HCT116 (cell line): ENCODE results near the gene KPNB1. TPM values are rescaled to one million over a fixed set of nuclear protein-coding genes. Genes with fewer than 3 reads are reported as not detected.

ENCODE experiments used
- ATAC-seq: fragments of 200-7000 bp; cut with Tn5 transposase; 2 replicates; pipeline ENCODE4 v1.9.1; 2020; ENCODE audit warnings: mild to moderate bottlenecking, moderate library complexity
- BruUV-seq: library from RNA; stranded (reverse); fragments of 400-500 nt; replicated peaks from 2 replicates; lab custom pipeline; 2021; lab: Mats Ljungman, UMichigan
- CTCF ChIA-PET: fragments of 300-600 bp; sonication (Branson Sonifier 250); formaldehyde crosslinking; loops from one replicate; lab custom pipeline; 2021; ENCODE audit warnings: antibody characterized with exemption; lab: Charles Lee
- POLR2A ChIA-PET: fragments of 300-600, 350-600 bp; sonication (Branson Sonifier 250); formaldehyde crosslinking; loops from one replicate; lab custom pipeline; 2021; ENCODE audit warnings: antibody characterized with exemption; lab: Charles Lee
- RAD21 ChIA-PET, 2 experiments: fragments of 300-600 bp; sonication (Branson Sonifier 250); formaldehyde crosslinking; loops; one replicate each; lab custom pipeline; 2023; ENCODE audit warnings: low total read pairs in 2 of 2; ENCODE audit not compliant: uncharacterized antibody in 2 of 2, unreplicated experiment in 2 of 2, low non-redundant PET in 1 of 2; lab: Charles Lee
- DNase-seq: peaks from one replicate; pipeline ENCODE4 v3.0.0-alpha.2; 2010; ENCODE audit warnings: low read depth, low spot score
- H2AFZ ChIP-seq: fragments of 200-600 bp; shearing (Covaris generic), sonication (generic); 2 replicates; pipeline ENCODE4 v1.6.1; 2017; ENCODE audit warnings: low read depth, mixed run types, mixed read lengths, antibody characterized with exemption, low read length; ENCODE audit not compliant: poor library complexity, severe bottlenecking
- H3K27ac ChIP-seq: 2 replicates; pipeline ENCODE4 v1.5.1; 2012; ENCODE audit warnings: low read depth, low read length
- H3K27me3 ChIP-seq: fragments of 200-600 bp; sonication (generic); 2 replicates; pipeline ENCODE4 v1.6.1; 2016; ENCODE audit warnings: mixed run types, low read length, mixed read lengths; ENCODE audit not compliant: insufficient read depth
- H3K36me3 ChIP-seq, 2 experiments: fragments of 200-500 bp in 1 of 2; fragments of 200-600 bp in 1 of 2; sonication (Bioruptor generic) in 1 of 2; sonication (generic) in 1 of 2; 2 replicates each; pipeline versions ENCODE4 v1.5.1 to v1.6.1; 2014 to 2016; ENCODE audit warnings: low read length in 2 of 2, inconsistent platforms in 1 of 2, mixed read lengths in 1 of 2, mixed run types in 1 of 2; ENCODE audit not compliant: insufficient read depth in 2 of 2, control insufficient read depth in 1 of 2
- H3K4me1 ChIP-seq, 2 experiments: fragments of 200-600 bp in 1 of 2; sonication (generic) in 1 of 2; 2 replicates each; pipeline versions ENCODE4 v1.5.1 to v1.6.1; 2012 to 2017; ENCODE audit warnings: low read length in 2 of 2, inconsistent platforms in 1 of 2, mild to moderate bottlenecking in 1 of 2, mixed read lengths in 1 of 2, mixed run types in 1 of 2, moderate library complexity in 1 of 2; ENCODE audit not compliant: insufficient read depth in 2 of 2, control insufficient read depth in 1 of 2
- H3K4me2 ChIP-seq: fragments of 200-600 bp; sonication (generic); 2 replicates; pipeline ENCODE4 v1.6.1; 2017; ENCODE audit warnings: mixed run types, low read length, mixed read lengths
- H3K4me3 ChIP-seq, 2 experiments: fragments of 200-600 bp in 1 of 2; sonication (generic) in 1 of 2; replicated peaks in 1 of 2; 2 replicates each; pipeline ENCODE4 v1.5.1; 2011 to 2016; ENCODE audit warnings: low read length in 2 of 2, control low read depth in 1 of 2, low read depth in 1 of 2, mild to moderate bottlenecking in 1 of 2, mixed read lengths in 1 of 2, mixed run types in 1 of 2
- H3K79me2 ChIP-seq: fragments of 200-600 bp; sonication (generic); 2 replicates; pipeline ENCODE4 v1.6.1; 2017; ENCODE audit warnings: mild to moderate bottlenecking, mixed run types, low read length, moderate library complexity, mixed read lengths; ENCODE audit not compliant: insufficient read depth
- H3K9ac ChIP-seq: fragments of 200-600 bp; sonication (generic); 2 replicates; pipeline ENCODE4 v1.6.1; 2016; ENCODE audit warnings: low read length, mixed read lengths
- H3K9me2 ChIP-seq: fragments of 200-600 bp; sonication (generic), shearing (Covaris generic); 2 replicates; pipeline ENCODE4 v1.6.1; 2017; ENCODE audit warnings: mixed run types, mild to moderate bottlenecking, moderate library complexity; ENCODE audit not compliant: insufficient read depth
- H3K9me3 ChIP-seq, 2 experiments: fragments of 200-500 bp in 1 of 2; fragments of 200-600 bp in 1 of 2; sonication (Bioruptor generic) in 1 of 2; sonication (generic) in 1 of 2; 2 replicates each; pipeline ENCODE4 v1.6.1; 2014 to 2017; ENCODE audit warnings: low read length in 2 of 2, mixed read lengths in 2 of 2, inconsistent platforms in 1 of 2, low read depth in 1 of 2, mild to moderate bottlenecking in 1 of 2, mixed run types in 1 of 2, moderate library complexity in 1 of 2; ENCODE audit not compliant: control insufficient read depth in 1 of 2, insufficient read depth in 1 of 2
- H4K20me1 ChIP-seq: fragments of 200-600 bp; sonication (generic), shearing (Covaris generic); 2 replicates; pipeline ENCODE4 v1.6.1; 2017; ENCODE audit warnings: mixed run types, mild to moderate bottlenecking, moderate library complexity; ENCODE audit not compliant: insufficient read depth
- CEBPB ChIP-seq: IDR thresholded peaks from 2 replicates; pipeline ENCODE4 v1.6.1; 2012; ENCODE audit warnings: low read depth
- EGR1 ChIP-seq: IDR thresholded peaks from 2 replicates; pipeline ENCODE4 v1.6.1; 2012; ENCODE audit warnings: low read depth
- EZH2 ChIP-seq: fragments of 200-600 bp; sonication (generic); IDR thresholded peaks from 2 replicates; pipeline ENCODE4 v1.6.1; 2017; ENCODE audit warnings: antibody characterized with exemption, mixed run types
- EZH2phosphoT487 ChIP-seq: fragments of 200-600 bp; IDR thresholded peaks from 2 replicates; pipeline ENCODE4 v1.6.1; 2018; ENCODE audit warnings: antibody characterized with exemption, borderline replicate concordance
- FOSL1 ChIP-seq: IDR thresholded peaks from 2 replicates; pipeline ENCODE4 v1.6.1; 2012; ENCODE audit warnings: low read depth
- POLR2AphosphoS5 ChIP-seq: IDR thresholded peaks from 2 replicates; pipeline ENCODE4 v1.6.1; 2011; ENCODE audit warnings: mild to moderate bottlenecking, low read depth, low read length, moderate library complexity
- SP1 ChIP-seq: IDR thresholded peaks from 2 replicates; pipeline ENCODE4 v1.6.1; 2012; ENCODE audit warnings: low read depth
- TCF7L2 ChIP-seq: IDR thresholded peaks from 2 replicates; pipeline ENCODE4 v1.7.0; 2011; ENCODE audit warnings: borderline replicate concordance, inconsistent platforms; ENCODE audit not compliant: insufficient read depth, insufficient read length; ENCODE audit errors: extremely low read depth
- ZFX ChIP-seq: fragments of 450-650 bp; IDR thresholded peaks from 2 replicates; pipeline ENCODE4 v1.6.1; 2017
- intact Hi-C: fragments of 100-400 bp; cut with micrococcal nuclease; formaldehyde crosslinking; loops from 2 replicates; pipeline ENCODE4 v1.10.0; 2022
- total RNA-seq: library from RNA; stranded (reverse); gene quantifications from one replicate; pipeline ENCODE4 v1.2.1, GENCODE V29; 2021; ENCODE audit not compliant: unreplicated experiment
- TF ChIP-seq, protein P1 (sequence below): IDR thresholded peaks from 2 replicates; pipeline ENCODE4 v1.6.1; 2012
- TF ChIP-seq, protein P2 (sequence below), 3 experiments: fragments of 200-600 bp in 1 of 3; sonication (generic) in 1 of 3; IDR thresholded peaks in 2 of 3; conservative IDR thresholded peaks in 1 of 3; 2 replicates each; pipeline ENCODE4 v1.5.1; 2012 to 2017; ENCODE audit warnings: low read depth in 2 of 3, low read length in 2 of 3, antibody characterized with exemption in 1 of 3, borderline replicate concordance in 1 of 3, control low read depth in 1 of 3, mild to moderate bottlenecking in 1 of 3, mixed read lengths in 1 of 3, mixed run types in 1 of 3, moderate library complexity in 1 of 3; ENCODE audit not compliant: insufficient read depth in 1 of 3
- TF ChIP-seq, protein P3 (sequence below): IDR thresholded peaks from 2 replicates; pipeline ENCODE4 v1.6.1; 2012; ENCODE audit warnings: low read depth
- TF ChIP-seq, protein P4 (sequence below): IDR thresholded peaks from 2 replicates; pipeline ENCODE4 v1.6.1; 2012
- TF ChIP-seq, protein P5 (sequence below): IDR thresholded peaks from 2 replicates; pipeline ENCODE4 v1.6.1; 2011; ENCODE audit warnings: mild to moderate bottlenecking, low read length, moderate library complexity; ENCODE audit not compliant: insufficient replicate concordance; ENCODE audit errors: extremely low read depth

Gene KPNB1
- total RNA-seq, 1 experiment from 2014 or later, result 526 TPM

DNA sequence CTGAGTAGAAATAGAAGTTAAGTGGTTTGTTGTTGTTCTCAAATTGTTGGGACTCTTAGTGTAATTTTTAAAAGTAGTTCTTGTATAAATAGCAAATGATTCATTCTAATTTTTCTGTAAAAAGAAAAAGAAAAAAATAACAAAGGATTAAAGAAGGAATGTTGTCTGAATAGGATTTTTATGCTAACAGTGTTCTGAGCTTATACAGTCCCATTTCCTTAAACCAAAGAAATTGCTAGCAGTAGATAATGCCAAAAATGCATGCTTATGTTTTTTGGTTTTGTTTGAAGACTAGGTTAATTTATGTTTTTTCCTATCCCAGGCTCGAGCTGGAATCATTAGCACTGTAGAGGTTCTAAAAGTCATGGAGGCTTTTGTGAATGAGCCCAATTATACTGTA, 44.7 kb upstream of the KPNB1 start:
- Histone ChIP-seq H4K20me1 (0 out of 2 replicates have a peak, but pooled peaks cover 10% of the 10 kb centered on the region), H2AFZ (no peak overlapping the region), H3K4me1 (no peaks in the 10 kb centered on the region), H3K9me2 (no peaks in the 10 kb centered on the region), H3K27ac (no peak overlapping the region), H3K79me2 (no peaks in the 10 kb centered on the region), H3K36me3 (peaks cover 49 to 66% of the 10 kb centered on the region in 2 experiments), H3K4me3 (no peak overlapping the region), H3K27me3 (no peaks in the 10 kb centered on the region), H3K9ac (no peak overlapping the region), H3K4me2 (no peak overlapping the region), H3K9me3 (no peaks in the 10 kb centered on the region)
- intact Hi-C loops, result no loop called here
- DNase-seq (no peak), ATAC-seq (no peak)
- ChIA-PET RAD21 (no interaction called here), CTCF (interaction anchor here (1.4 kb wide), 1 partner anchor 13 kb away, joined by 6 read pairs; no protein-coding TSS in a partner anchor), POLR2A (no interaction called here)
- BruUV-seq, result no TSS peak
- TF ChIP-seq, protein P1, sequence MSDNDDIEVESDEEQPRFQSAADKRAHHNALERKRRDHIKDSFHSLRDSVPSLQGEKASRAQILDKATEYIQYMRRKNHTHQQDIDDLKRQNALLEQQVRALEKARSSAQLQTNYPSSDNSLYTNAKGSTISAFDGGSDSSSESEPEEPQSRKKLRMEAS, result no peak
- TF ChIP-seq, protein P2, sequence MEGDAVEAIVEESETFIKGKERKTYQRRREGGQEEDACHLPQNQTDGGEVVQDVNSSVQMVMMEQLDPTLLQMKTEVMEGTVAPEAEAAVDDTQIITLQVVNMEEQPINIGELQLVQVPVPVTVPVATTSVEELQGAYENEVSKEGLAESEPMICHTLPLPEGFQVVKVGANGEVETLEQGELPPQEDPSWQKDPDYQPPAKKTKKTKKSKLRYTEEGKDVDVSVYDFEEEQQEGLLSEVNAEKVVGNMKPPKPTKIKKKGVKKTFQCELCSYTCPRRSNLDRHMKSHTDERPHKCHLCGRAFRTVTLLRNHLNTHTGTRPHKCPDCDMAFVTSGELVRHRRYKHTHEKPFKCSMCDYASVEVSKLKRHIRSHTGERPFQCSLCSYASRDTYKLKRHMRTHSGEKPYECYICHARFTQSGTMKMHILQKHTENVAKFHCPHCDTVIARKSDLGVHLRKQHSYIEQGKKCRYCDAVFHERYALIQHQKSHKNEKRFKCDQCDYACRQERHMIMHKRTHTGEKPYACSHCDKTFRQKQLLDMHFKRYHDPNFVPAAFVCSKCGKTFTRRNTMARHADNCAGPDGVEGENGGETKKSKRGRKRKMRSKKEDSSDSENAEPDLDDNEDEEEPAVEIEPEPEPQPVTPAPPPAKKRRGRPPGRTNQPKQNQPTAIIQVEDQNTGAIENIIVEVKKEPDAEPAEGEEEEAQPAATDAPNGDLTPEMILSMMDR (IDR thresholded peaks at IDR 0.05 in 2 of 3, conservative IDR thresholded peaks at IDR 0.05 in 1 of 3; ENCODE audit: borderline replicate concordance in 1 of 3, insufficient read depth in 1 of 3, low read depth in 2 of 3, low read length in 2 of 3), result no peak
- TF ChIP-seq ZFX, result no peak
- TF ChIP-seq, protein P3, sequence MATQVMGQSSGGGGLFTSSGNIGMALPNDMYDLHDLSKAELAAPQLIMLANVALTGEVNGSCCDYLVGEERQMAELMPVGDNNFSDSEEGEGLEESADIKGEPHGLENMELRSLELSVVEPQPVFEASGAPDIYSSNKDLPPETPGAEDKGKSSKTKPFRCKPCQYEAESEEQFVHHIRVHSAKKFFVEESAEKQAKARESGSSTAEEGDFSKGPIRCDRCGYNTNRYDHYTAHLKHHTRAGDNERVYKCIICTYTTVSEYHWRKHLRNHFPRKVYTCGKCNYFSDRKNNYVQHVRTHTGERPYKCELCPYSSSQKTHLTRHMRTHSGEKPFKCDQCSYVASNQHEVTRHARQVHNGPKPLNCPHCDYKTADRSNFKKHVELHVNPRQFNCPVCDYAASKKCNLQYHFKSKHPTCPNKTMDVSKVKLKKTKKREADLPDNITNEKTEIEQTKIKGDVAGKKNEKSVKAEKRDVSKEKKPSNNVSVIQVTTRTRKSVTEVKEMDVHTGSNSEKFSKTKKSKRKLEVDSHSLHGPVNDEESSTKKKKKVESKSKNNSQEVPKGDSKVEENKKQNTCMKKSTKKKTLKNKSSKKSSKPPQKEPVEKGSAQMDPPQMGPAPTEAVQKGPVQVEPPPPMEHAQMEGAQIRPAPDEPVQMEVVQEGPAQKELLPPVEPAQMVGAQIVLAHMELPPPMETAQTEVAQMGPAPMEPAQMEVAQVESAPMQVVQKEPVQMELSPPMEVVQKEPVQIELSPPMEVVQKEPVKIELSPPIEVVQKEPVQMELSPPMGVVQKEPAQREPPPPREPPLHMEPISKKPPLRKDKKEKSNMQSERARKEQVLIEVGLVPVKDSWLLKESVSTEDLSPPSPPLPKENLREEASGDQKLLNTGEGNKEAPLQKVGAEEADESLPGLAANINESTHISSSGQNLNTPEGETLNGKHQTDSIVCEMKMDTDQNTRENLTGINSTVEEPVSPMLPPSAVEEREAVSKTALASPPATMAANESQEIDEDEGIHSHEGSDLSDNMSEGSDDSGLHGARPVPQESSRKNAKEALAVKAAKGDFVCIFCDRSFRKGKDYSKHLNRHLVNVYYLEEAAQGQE, result no peak
- TF ChIP-seq SP1, result no peak
- TF ChIP-seq POLR2AphosphoS5, result no peak
- TF ChIP-seq, protein P4, sequence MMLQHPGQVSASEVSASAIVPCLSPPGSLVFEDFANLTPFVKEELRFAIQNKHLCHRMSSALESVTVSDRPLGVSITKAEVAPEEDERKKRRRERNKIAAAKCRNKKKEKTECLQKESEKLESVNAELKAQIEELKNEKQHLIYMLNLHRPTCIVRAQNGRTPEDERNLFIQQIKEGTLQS, result no peak
- no peak for TF ChIP-seq FOSL1
- TF ChIP-seq EZH2, result no peak
- TF ChIP-seq, protein P5, sequence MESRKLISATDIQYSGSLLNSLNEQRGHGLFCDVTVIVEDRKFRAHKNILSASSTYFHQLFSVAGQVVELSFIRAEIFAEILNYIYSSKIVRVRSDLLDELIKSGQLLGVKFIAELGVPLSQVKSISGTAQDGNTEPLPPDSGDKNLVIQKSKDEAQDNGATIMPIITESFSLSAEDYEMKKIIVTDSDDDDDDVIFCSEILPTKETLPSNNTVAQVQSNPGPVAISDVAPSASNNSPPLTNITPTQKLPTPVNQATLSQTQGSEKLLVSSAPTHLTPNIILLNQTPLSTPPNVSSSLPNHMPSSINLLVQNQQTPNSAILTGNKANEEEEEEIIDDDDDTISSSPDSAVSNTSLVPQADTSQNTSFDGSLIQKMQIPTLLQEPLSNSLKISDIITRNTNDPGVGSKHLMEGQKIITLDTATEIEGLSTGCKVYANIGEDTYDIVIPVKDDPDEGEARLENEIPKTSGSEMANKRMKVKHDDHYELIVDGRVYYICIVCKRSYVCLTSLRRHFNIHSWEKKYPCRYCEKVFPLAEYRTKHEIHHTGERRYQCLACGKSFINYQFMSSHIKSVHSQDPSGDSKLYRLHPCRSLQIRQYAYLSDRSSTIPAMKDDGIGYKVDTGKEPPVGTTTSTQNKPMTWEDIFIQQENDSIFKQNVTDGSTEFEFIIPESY, result no peak
- TF ChIP-seq EGR1, result no peak
- TF ChIP-seq TCF7L2, result no peak
- no peak for TF ChIP-seq CEBPB
- no peak for TF ChIP-seq EZH2phosphoT487
